K562 (cell line): ENCODE measurements around the gene NUCB2. TPM values are rescaled to one million over a fixed set of nuclear protein-coding genes. Genes with fewer than 3 reads are reported as not detected.
A peak's percentile ranks its signal among the peaks of the same experiment; 100 is the strongest.

ENCODE experiments used
- AFF1 ChIP-seq, 2 experiments: fragments of 450-650 bp; IDR thresholded peaks; 2 replicates each; pipeline ENCODE4 v1.6.1; 2018; ENCODE audit warnings: mild to moderate bottlenecking in 2 of 2, low read depth in 1 of 2; ENCODE audit not compliant: partially characterized antibody in 2 of 2
- EP400 ChIP-seq: fragments of 450-650 bp; IDR thresholded peaks from 2 replicates; pipeline ENCODE4 v1.6.1; 2017; ENCODE audit warnings: antibody characterized with exemption, mild to moderate bottlenecking, moderate library complexity
- FOXP1 ChIP-seq: sonication (generic); formaldehyde crosslinking; IDR thresholded peaks from 2 replicates; pipeline ENCODE4 v1.8.0; 2022; ENCODE audit warnings: mild to moderate bottlenecking, missing genetic modification reagents
- KDM5B ChIP-seq: fragments of 200-600 bp; sonication (generic); IDR thresholded peaks from 2 replicates; pipeline ENCODE4 v1.6.1; 2012; ENCODE audit warnings: low read depth, mild to moderate bottlenecking, moderate library complexity, low read length, control low read depth, inconsistent platforms; ENCODE audit not compliant: insufficient replicate concordance
- KLF6 ChIP-seq: fragments of 250-450 bp; sonication (Bioruptor Pico); IDR thresholded peaks from 2 replicates; pipeline ENCODE4 v1.4.0; 2020; ENCODE audit warnings: mild to moderate bottlenecking, moderate library complexity, borderline replicate concordance
- NR2C2 ChIP-seq, 2 experiments: fragments of 200-800 bp in 1 of 2; sonication (Bioruptor generic) in 1 of 2; sonication (generic) in 1 of 2; formaldehyde crosslinking in 1 of 2; IDR thresholded peaks; 2 replicates each; pipeline versions ENCODE4 v1.6.1 to v1.8.0; 2016 to 2022; ENCODE audit warnings: mild to moderate bottlenecking in 1 of 2, missing compliant biosample characterization in 1 of 2, missing genetic modification characterization in 1 of 2, missing genetic modification reagents in 1 of 2
- NRF1 ChIP-seq, 2 experiments: fragments of 450-650 bp; IDR thresholded peaks in 1 of 2; conservative IDR thresholded peaks in 1 of 2; 2 replicates each; pipeline ENCODE4 v1.6.1; 2014; ENCODE audit warnings: mild to moderate bottlenecking in 2 of 2
- PHB ChIP-seq: fragments of 250-450 bp; sonication (Bioruptor Pico); IDR thresholded peaks from 2 replicates; pipeline ENCODE4 v1.5.0; 2021
- RFX5 ChIP-seq: IDR thresholded peaks from 2 replicates; pipeline ENCODE4 v1.6.1; 2011; ENCODE audit warnings: low read depth, mild to moderate bottlenecking, improper control_type of control experiment, low read length
- RFX7 ChIP-seq: fragments of 250-450 bp; sonication (Bioruptor Pico); IDR thresholded peaks from 2 replicates; pipeline ENCODE4 v1.5.1; 2021; ENCODE audit warnings: mild to moderate bottlenecking
- ZNF512 ChIP-seq: IDR thresholded peaks from 2 replicates; pipeline ENCODE4 v1.6.1; 2016; ENCODE audit warnings: missing genetic modification characterization, missing compliant biosample characterization
- polyA plus RNA-seq, 8 experiments: library from polyadenylated mRNA; depleted of rRNA in 4 of 8; stranded (reverse) in 5 of 8; unstranded in 3 of 8; fragments of >200 nt; fragmentation: Nextera tagmentation in 2 of 8; fragmentation: Illumina TruSeq in 1 of 8; extraction: Ambion mirVana in 2 of 8; extraction: Trizol in 1 of 8; gene quantifications; 2 replicates each; pipeline versions ENCODE4 v1.2.1 to v1.2.3, GENCODE V29; 2011 to 2014; ENCODE audit warnings: inconsistent platforms in 1 of 8, missing spikeins in 1 of 8
- total RNA-seq, 7 experiments: library from RNA; depleted of rRNA in 6 of 7; stranded (reverse); fragments of >200 nt in 6 of 7; fragmentation: Illumina TruSeq in 2 of 7; extraction: Trizol in 2 of 7; gene quantifications; 2 replicates each; pipeline versions ENCODE4 v1.2.1 to v1.2.3, GENCODE V29; 2011 to 2021; ENCODE audit warnings: low replicate concordance in 1 of 7
- TF ChIP-seq, protein P1 (sequence below), 3 experiments: fragments of 200-800 bp in 1 of 3; fragments of 250-450 bp in 1 of 3; fragments of 450-650 bp in 1 of 3; sonication (Bioruptor Pico) in 1 of 3; sonication (Bioruptor generic) in 1 of 3; formaldehyde crosslinking in 1 of 3; IDR thresholded peaks; 2 replicates each; pipeline versions ENCODE4 v1.6.1 to v1.8.0; 2016 to 2022; ENCODE audit warnings: mild to moderate bottlenecking in 2 of 3, missing genetic modification characterization in 2 of 3, missing compliant biosample characterization in 1 of 3, moderate library complexity in 1 of 3
- TF ChIP-seq, protein P2 (sequence below), 2 experiments: IDR thresholded peaks; 2 replicates each; pipeline ENCODE4 v1.6.1; 2012; ENCODE audit warnings: improper control_type of control experiment in 2 of 2, low read depth in 2 of 2, low read length in 2 of 2, borderline replicate concordance in 1 of 2

Gene NUCB2
- total and polyA plus RNA-seq, 9 of the 15 experiments (the other 6 are each of a cell fraction or from before 2014, with no cell fraction given), result 54.0 to 108 (median 84.6) TPM

GRCh38 chr11:17353821-17354600 lies 77.5 kb downstream of the NUCB2 start (continued):
- TF ChIP-seq AFF1 (IDR thresholded peaks at IDR 0.05; ENCODE audit: low read depth in 1 of 2, partially characterized antibody in 2 of 2) (peak in 1 of 2 experiments; percentile 33), FOXP1 (CRISPR knock-in tag) (0 out of 2 replicates have a peak, but pooled peaks have one; percentile 47), NRF1 (conservative IDR thresholded peaks at IDR 0.05 in 1 of 2, IDR thresholded peaks at IDR 0.05 in 1 of 2) (0 out of 4 replicates have a peak, but pooled peaks of 1 of the 2 experiments have one; percentile 6), PHB (no peak), RFX5 (no peak), RFX7 (CRISPR knock-in tag) (no peak), NR2C2 (CRISPR knock-in tag; IDR thresholded peaks at IDR 0.05) (no peak), NR2C2 (tag; IDR thresholded peaks at IDR 0.05) (peak; percentile 62; the same call in 1 of the 2 replicates), EP400 (peak; percentile 58), KLF6 (CRISPR knock-in tag) (no peak), ZNF512 (tag) (peak; percentile 89), KDM5B (peak; percentile 67)
- TF ChIP-seq, protein P1, sequence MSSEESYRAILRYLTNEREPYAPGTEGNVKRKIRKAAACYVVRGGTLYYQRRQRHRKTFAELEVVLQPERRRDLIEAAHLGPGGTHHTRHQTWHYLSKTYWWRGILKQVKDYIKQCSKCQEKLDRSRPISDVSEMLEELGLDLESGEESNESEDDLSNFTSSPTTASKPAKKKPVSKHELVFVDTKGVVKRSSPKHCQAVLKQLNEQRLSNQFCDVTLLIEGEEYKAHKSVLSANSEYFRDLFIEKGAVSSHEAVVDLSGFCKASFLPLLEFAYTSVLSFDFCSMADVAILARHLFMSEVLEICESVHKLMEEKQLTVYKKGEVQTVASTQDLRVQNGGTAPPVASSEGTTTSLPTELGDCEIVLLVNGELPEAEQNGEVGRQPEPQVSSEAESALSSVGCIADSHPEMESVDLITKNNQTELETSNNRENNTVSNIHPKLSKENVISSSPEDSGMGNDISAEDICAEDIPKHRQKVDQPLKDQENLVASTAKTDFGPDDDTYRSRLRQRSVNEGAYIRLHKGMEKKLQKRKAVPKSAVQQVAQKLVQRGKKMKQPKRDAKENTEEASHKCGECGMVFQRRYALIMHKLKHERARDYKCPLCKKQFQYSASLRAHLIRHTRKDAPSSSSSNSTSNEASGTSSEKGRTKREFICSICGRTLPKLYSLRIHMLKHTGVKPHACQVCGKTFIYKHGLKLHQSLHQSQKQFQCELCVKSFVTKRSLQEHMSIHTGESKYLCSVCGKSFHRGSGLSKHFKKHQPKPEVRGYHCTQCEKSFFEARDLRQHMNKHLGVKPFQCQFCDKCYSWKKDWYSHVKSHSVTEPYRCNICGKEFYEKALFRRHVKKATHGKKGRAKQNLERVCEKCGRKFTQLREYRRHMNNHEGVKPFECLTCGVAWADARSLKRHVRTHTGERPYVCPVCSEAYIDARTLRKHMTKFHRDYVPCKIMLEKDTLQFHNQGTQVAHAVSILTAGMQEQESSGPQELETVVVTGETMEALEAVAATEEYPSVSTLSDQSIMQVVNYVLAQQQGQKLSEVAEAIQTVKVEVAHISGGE (CRISPR knock-in tag; IDR thresholded peaks at IDR 0.05), result peak in 1 of 3 experiments; percentile 71; a peak in 1 of 6 replicates
- TF ChIP-seq, protein P2, sequence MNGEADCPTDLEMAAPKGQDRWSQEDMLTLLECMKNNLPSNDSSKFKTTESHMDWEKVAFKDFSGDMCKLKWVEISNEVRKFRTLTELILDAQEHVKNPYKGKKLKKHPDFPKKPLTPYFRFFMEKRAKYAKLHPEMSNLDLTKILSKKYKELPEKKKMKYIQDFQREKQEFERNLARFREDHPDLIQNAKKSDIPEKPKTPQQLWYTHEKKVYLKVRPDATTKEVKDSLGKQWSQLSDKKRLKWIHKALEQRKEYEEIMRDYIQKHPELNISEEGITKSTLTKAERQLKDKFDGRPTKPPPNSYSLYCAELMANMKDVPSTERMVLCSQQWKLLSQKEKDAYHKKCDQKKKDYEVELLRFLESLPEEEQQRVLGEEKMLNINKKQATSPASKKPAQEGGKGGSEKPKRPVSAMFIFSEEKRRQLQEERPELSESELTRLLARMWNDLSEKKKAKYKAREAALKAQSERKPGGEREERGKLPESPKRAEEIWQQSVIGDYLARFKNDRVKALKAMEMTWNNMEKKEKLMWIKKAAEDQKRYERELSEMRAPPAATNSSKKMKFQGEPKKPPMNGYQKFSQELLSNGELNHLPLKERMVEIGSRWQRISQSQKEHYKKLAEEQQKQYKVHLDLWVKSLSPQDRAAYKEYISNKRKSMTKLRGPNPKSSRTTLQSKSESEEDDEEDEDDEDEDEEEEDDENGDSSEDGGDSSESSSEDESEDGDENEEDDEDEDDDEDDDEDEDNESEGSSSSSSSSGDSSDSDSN (IDR thresholded peaks at IDR 0.05; ENCODE audit: borderline replicate concordance in 1 of 2, low read depth in 2 of 2, low read length in 2 of 2), result 0 out of 4 replicates have a peak, but pooled peaks of 1 of the 2 experiments have one; percentile 45
